GM12878 (cell line): ENCODE results near the gene TMEM186. TPM values are rescaled to one million over a fixed set of nuclear protein-coding genes. Genes with fewer than 3 reads are reported as not detected.

Experiments used
- ATAC-seq: fragments of 200-7000 bp; cut with Tn5 transposase; 3 replicates; pipeline ENCODE4 v1.9.1; 2020; ENCODE audit warnings: mild to moderate bottlenecking, moderate library complexity
- BruUV-seq: library from RNA; stranded (reverse); fragments of 400-500 nt; replicated peaks from 2 replicates; lab custom pipeline; 2021; lab: Mats Ljungman, UMichigan
- CTCF ChIA-PET: fragments of 300-600 bp; sonication (Branson Sonifier 250); formaldehyde crosslinking; extraction: SDS; loops from one replicate; lab custom pipeline; 2021; ENCODE audit warnings: inconsistent platforms; lab: Yijun Ruan, JAX
- POLR2A ChIA-PET: fragments of 350-600 bp; formaldehyde crosslinking; extraction: SDS; loops from one replicate; lab custom pipeline; 2021; ENCODE audit warnings: inconsistent platforms; lab: Charles Lee
- RAD21 ChIA-PET: fragments of 300-600 bp; sonication (Branson Sonifier 250); formaldehyde crosslinking; loops from one replicate; lab custom pipeline; 2023; ENCODE audit warnings: antibody characterized with exemption; ENCODE audit not compliant: unreplicated experiment; lab: Charles Lee
- SMC1A ChIA-PET: fragments of 300-600 bp; sonication (Branson Sonifier 250); formaldehyde crosslinking; loops from one replicate; lab custom pipeline; 2023; ENCODE audit not compliant: unreplicated experiment, uncharacterized antibody; lab: Charles Lee
- DNase-seq: peaks from one replicate; pipeline ENCODE4 v3.0.0-alpha.2; 2011; ENCODE audit warnings: low read depth, low spot score
- FAIRE-seq: peaks from 3 replicates; lab custom pipeline; 2011; peaks lifted over from hg19 to GRCh38; lab: Jason Lieb, UNC
- H2AFZ ChIP-seq: 2 replicates; pipeline ENCODE4 v1.6.0; 2011; ENCODE audit warnings: low read depth, low read length, control low read depth; ENCODE audit not compliant: control insufficient read depth
- H3K27ac ChIP-seq: 2 replicates; pipeline ENCODE4 v1.5.1; 2011; ENCODE audit warnings: control low read depth; ENCODE audit not compliant: control insufficient read depth, insufficient read depth
- H3K27me3 ChIP-seq, 2 experiments: replicated peaks in 1 of 2; 2 replicates each; pipeline versions ENCODE4 v1.6.0 to v1.6.1; 2011; ENCODE audit warnings: low read length in 1 of 2; ENCODE audit not compliant: control insufficient read depth in 2 of 2, insufficient read depth in 2 of 2
- H3K36me3 ChIP-seq, 2 experiments: 2 replicates each; pipeline ENCODE4 v1.5.1; 2011; ENCODE audit warnings: low read length in 1 of 2; ENCODE audit not compliant: control insufficient read depth in 2 of 2, insufficient read depth in 2 of 2
- H3K4me1 ChIP-seq: 2 replicates; pipeline ENCODE4 v1.6.1; 2011; ENCODE audit warnings: mild to moderate bottlenecking, low read length, moderate library complexity, mixed read lengths; ENCODE audit not compliant: control insufficient read depth, insufficient read depth
- H3K4me2 ChIP-seq: 2 replicates; pipeline ENCODE4 v1.6.0; 2011; ENCODE audit warnings: control low read depth; ENCODE audit not compliant: control insufficient read depth, insufficient read depth
- H3K4me3 ChIP-seq: fragments of 200-600 bp; sonication (generic); 2 replicates; pipeline ENCODE4 v1.5.1; 2016
- H3K79me2 ChIP-seq: 2 replicates; pipeline ENCODE4 v1.6.0; 2011; ENCODE audit warnings: low read length; ENCODE audit not compliant: control insufficient read depth, insufficient read depth
- H3K9ac ChIP-seq: 2 replicates; pipeline ENCODE4 v1.8.0; 2011; ENCODE audit warnings: low read length, control low read depth, mixed read lengths; ENCODE audit not compliant: control insufficient read depth, insufficient read depth
- H3K9me3 ChIP-seq: replicated peaks from 3 replicates; pipeline ENCODE4 v1.5.1; 2011; ENCODE audit warnings: mild to moderate bottlenecking, low read length; ENCODE audit not compliant: control insufficient read depth, insufficient read depth
- H4K20me1 ChIP-seq: 2 replicates; pipeline ENCODE4 v1.6.0; 2011; ENCODE audit not compliant: control insufficient read depth, insufficient read depth
- BMI1 ChIP-seq: fragments of 450-650 bp; IDR thresholded peaks from 2 replicates; pipeline ENCODE4 v1.6.1; 2016; ENCODE audit warnings: mild to moderate bottlenecking, moderate library complexity, borderline replicate concordance
- CBX3 ChIP-seq: fragments of 200-600 bp; sonication (generic); IDR thresholded peaks from 2 replicates; pipeline ENCODE4 v1.6.1; 2016; ENCODE audit warnings: low read depth, borderline replicate concordance
- CBX5 ChIP-seq: sonication (generic); IDR thresholded peaks from 2 replicates; pipeline ENCODE4 v1.6.1; 2016; ENCODE audit warnings: low read depth, moderate library complexity, mild to moderate bottlenecking, inconsistent platforms
- ESRRA ChIP-seq: IDR thresholded peaks from 2 replicates; pipeline ENCODE4 v1.6.1; 2012; ENCODE audit warnings: mild to moderate bottlenecking, low read length, improper control_type of control experiment
- HDGF ChIP-seq: fragments of 450-650 bp; IDR thresholded peaks from 2 replicates; pipeline ENCODE4 v1.6.1; 2016; ENCODE audit warnings: antibody characterized with exemption
- MEF2A ChIP-seq: IDR thresholded peaks from 2 replicates; pipeline ENCODE4 v1.6.1; 2011; ENCODE audit warnings: low read depth, mild to moderate bottlenecking, low read length, moderate library complexity; ENCODE audit not compliant: insufficient read depth
- MTA3 ChIP-seq: IDR thresholded peaks from 2 replicates; pipeline ENCODE4 v1.6.1; 2012; ENCODE audit warnings: low read length, inconsistent platforms, borderline replicate concordance
- NFYB ChIP-seq: IDR thresholded peaks from 2 replicates; pipeline ENCODE4 v1.6.1; 2011; ENCODE audit warnings: low read depth, mild to moderate bottlenecking, low read length, improper control_type of control experiment, moderate library complexity; ENCODE audit not compliant: insufficient read depth
- NR2C1 ChIP-seq: fragments of 450-650 bp; IDR thresholded peaks from 2 replicates; pipeline ENCODE4 v1.6.1; 2017; ENCODE audit warnings: antibody characterized with exemption, mild to moderate bottlenecking, moderate library complexity
- RB1 ChIP-seq: fragments of 450-650 bp; formaldehyde crosslinking; IDR thresholded peaks from 2 replicates; pipeline ENCODE4 v1.6.1; 2017; ENCODE audit warnings: mild to moderate bottlenecking, borderline replicate concordance
- SREBF1 ChIP-seq: IDR thresholded peaks from 2 replicates; pipeline ENCODE4 v1.6.1; 2012; ENCODE audit warnings: mild to moderate bottlenecking, low read length
- SREBF2 ChIP-seq: IDR thresholded peaks from 2 replicates; pipeline ENCODE4 v1.6.1; 2012; ENCODE audit warnings: mild to moderate bottlenecking, low read length
- TCF12 ChIP-seq: IDR thresholded peaks from 2 replicates; pipeline ENCODE4 v1.6.1; 2011; ENCODE audit warnings: low read depth, mild to moderate bottlenecking, low read length
- ZNF217 ChIP-seq: fragments of 450-650 bp; IDR thresholded peaks from 2 replicates; pipeline ENCODE4 v1.6.1; 2017; ENCODE audit warnings: antibody characterized with exemption, mild to moderate bottlenecking
- WGBS: methylation state at CpG from one replicate; pipeline ENCODE4 v1.1.6; 2016; ENCODE audit warnings: low lambda C conversion rate; ENCODE audit not compliant: insufficient replicate concordance, insufficient coverage; ENCODE audit errors: missing lambda C conversion rate; 5-methylcytosine and 5-hydroxymethylcytosine counted together
- in situ Hi-C: fragments of 300-500 bp; cut with MboI; formaldehyde crosslinking; loops from 9 replicates; pipeline ENCODE4 v1.14.3; 2018; ENCODE audit warnings: mixed read lengths
- intact Hi-C: fragments of 100-400 bp; cut with micrococcal nuclease; formaldehyde crosslinking; loops from one replicate; pipeline ENCODE4 v1.14.2; 2022; ENCODE audit not compliant: unreplicated experiment
- polyA plus RNA-seq, 11 experiments: library from polyadenylated mRNA; depleted of rRNA in 4 of 11; unstranded in 6 of 11; stranded (reverse) in 5 of 11; fragments of >200 nt; fragmentation: Nextera tagmentation in 4 of 11; fragmentation: Illumina TruSeq in 1 of 11; extraction: Ambion mirVana in 4 of 11; extraction: Trizol in 1 of 11; gene quantifications; 1 replicate in 1 of 11; 2 replicates in 10 of 11; pipeline versions ENCODE4 v1.2.1 to v1.2.3, GENCODE V29; 2011 to 2016; ENCODE audit warnings: inconsistent platforms in 2 of 11, missing spikeins in 2 of 11, low read depth in 1 of 11
- total RNA-seq, 4 experiments: library from RNA; depleted of rRNA in 3 of 4; stranded (reverse); fragments of >200 nt in 3 of 4; fragmentation: Illumina TruSeq in 1 of 4; extraction: Trizol in 1 of 4; gene quantifications; 2 replicates each; pipeline versions ENCODE4 v1.2.1 to v1.2.3, GENCODE V29; 2013 to 2021
- TF ChIP-seq, protein P1 (sequence below): fragments of 450-650 bp; IDR thresholded peaks from 2 replicates; pipeline ENCODE4 v1.6.1; 2017; ENCODE audit warnings: borderline replicate concordance
- TF ChIP-seq, protein P2 (sequence below): IDR thresholded peaks from 2 replicates; pipeline ENCODE4 v1.6.1; 2012; ENCODE audit warnings: low read depth, low read length, improper control_type of control experiment

TMEM186 gene
- total and polyA plus RNA-seq, 10 of the 15 experiments (the other 5 are each of a cell fraction or from before 2014, with no cell fraction given): 10.6 to 28.9 (median 17.0) TPM

DNA sequence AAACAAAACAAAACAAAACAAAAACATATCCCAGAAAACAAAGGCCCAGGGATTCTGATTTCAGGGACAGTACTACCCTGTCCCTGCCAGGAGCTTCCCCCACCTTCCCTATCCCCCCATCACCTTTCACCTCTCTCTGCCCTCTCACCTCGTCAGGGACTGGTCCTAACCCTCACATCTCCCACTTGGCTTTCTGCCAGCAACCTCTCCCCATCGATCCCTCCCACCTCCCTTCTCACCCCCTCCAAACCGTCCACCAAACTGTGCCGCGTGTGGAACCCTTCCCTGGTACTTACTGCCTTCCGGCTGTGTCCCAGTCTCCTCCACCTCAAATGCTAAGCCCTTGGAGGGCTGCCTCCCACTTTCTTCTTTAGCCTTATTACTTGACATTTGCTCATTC, 36.4 kb downstream of the TMEM186 start (continued):
- no peak for TF ChIP-seq MEF2A

DNA sequence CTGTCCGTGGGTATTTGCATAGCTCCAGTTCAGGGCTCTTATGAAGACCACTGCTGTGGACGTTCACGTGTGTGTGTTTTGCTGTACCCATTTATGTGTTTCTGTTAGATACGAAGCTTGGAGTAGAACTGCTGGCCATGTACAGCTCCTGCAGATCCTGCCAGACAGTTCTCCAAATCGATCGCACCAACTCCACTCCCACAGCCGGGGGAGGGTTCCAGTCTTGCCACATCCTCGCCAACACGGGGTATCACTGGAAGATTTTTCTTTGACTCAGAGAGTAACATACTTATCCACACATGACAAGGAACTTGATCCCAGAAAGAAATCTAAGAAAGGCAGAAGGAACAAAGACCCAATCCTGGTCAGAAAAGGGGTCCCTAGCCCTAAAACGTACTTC, 37.4 kb downstream of the TMEM186 start:
- TF ChIP-seq MTA3: no peak
- FAIRE-seq (no peak), DNase-seq (no peak), ATAC-seq (no peak)
- ChIA-PET POLR2A (no interaction called here), CTCF (no interaction called here), RAD21 (no interaction called here), SMC1A (no interaction called here)
- H3K4me1 ChIP-seq: no peaks in the 10 kb centered on the region
- H3K27me3 ChIP-seq: no peaks in the 10 kb centered on the region
- H3K27ac ChIP-seq: no peak overlapping the region
- H2AFZ ChIP-seq: no peak overlapping the region
- no peaks in the 10 kb centered on the region for H4K20me1 ChIP-seq
- in situ Hi-C loops (no loop called here), intact Hi-C loops (no loop called here)
- H3K36me3 ChIP-seq: no peaks in the 10 kb centered on the region
- no peak overlapping the region for H3K9ac ChIP-seq
- no peaks in the 10 kb centered on the region for H3K79me2 ChIP-seq
- H3K4me2 ChIP-seq: no peak overlapping the region
- no peak overlapping the region for H3K4me3 ChIP-seq
- no TSS peak for BruUV-seq
- no peaks in the 10 kb centered on the region for H3K9me3 ChIP-seq
- WGBS: 59% methylated on average over 10 of the region's 10 CpGs

DNA sequence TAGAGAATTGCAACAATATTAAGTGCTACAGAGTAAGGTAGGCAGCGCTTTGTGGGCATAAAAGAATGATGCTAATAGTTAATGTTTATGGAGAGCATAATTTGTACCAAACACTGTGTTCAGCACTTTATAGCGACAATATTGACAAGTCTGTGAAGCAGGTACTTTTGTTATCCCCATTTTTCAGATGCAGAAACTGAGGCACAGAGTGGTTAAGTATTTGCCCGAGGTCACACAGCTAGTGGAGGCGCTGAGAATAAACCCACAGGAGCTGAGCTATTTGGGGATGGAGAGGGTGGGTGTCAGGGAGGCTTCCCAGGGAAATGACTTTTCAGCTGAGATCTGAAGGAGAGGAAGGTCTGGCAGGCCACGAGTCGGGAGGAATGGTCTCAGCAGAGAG, 39.4 kb downstream of the TMEM186 start:
- SMC1A ChIA-PET: no interaction called here
- CTCF ChIA-PET: no interaction called here
- TF ChIP-seq, protein P1, sequence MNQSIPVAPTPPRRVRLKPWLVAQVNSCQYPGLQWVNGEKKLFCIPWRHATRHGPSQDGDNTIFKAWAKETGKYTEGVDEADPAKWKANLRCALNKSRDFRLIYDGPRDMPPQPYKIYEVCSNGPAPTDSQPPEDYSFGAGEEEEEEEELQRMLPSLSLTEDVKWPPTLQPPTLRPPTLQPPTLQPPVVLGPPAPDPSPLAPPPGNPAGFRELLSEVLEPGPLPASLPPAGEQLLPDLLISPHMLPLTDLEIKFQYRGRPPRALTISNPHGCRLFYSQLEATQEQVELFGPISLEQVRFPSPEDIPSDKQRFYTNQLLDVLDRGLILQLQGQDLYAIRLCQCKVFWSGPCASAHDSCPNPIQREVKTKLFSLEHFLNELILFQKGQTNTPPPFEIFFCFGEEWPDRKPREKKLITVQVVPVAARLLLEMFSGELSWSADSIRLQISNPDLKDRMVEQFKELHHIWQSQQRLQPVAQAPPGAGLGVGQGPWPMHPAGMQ: no peak
- TF ChIP-seq ZNF217: no peak
- no peak for TF ChIP-seq CBX5
- TF ChIP-seq ESRRA: no peak
- TF ChIP-seq SREBF1: no peak
- TF ChIP-seq SREBF2: no peak
- TF ChIP-seq BMI1: no peak
- no peak for TF ChIP-seq NR2C1
- TF ChIP-seq NFYB: no peak
- no peak for TF ChIP-seq RB1
- no peak for TF ChIP-seq HDGF
- TF ChIP-seq TCF12: no peak
- TF ChIP-seq, protein P2, sequence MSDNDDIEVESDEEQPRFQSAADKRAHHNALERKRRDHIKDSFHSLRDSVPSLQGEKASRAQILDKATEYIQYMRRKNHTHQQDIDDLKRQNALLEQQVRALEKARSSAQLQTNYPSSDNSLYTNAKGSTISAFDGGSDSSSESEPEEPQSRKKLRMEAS: no peak
- no peak for TF ChIP-seq CBX3

More for the DNA sequence above, 39.4 kb downstream of the TMEM186 start:
- H3K27ac ChIP-seq: no peak overlapping the region
- H3K36me3 ChIP-seq: no peaks in the 10 kb centered on the region
- no peaks in the 10 kb centered on the region for H3K79me2 ChIP-seq
- H3K9me3 ChIP-seq: no peaks in the 10 kb centered on the region
- no peaks in the 10 kb centered on the region for H3K27me3 ChIP-seq
- no TSS peak for BruUV-seq
- ATAC-seq: no peak
- H4K20me1 ChIP-seq: no peaks in the 10 kb centered on the region
- in situ Hi-C loops (no loop called here), intact Hi-C loops (no loop called here)
- 44% methylated on average over 6 of the region's 6 CpGs for WGBS
- H2AFZ ChIP-seq: no peak overlapping the region
- FAIRE-seq: no peak
- no peak for DNase-seq
- no peak overlapping the region for H3K4me3 ChIP-seq
- no peak overlapping the region for H3K9ac ChIP-seq
- ChIA-PET POLR2A (no interaction called here), RAD21 (no interaction called here)
- no peaks in the 10 kb centered on the region for H3K4me1 ChIP-seq
- H3K4me2 ChIP-seq: no peak overlapping the region
